Endothelial cell of umbilical vein (primary cell): ENCODE data around the gene ST8SIA2. TPM values are rescaled to one million over a fixed set of nuclear protein-coding genes. Genes with fewer than 3 reads are reported as not detected.

ENCODE experiments used
- polyA plus RNA-seq, 4 experiments: library from polyadenylated mRNA; depleted of rRNA in 3 of 4; stranded (reverse) in 3 of 4; unstranded in 1 of 4; fragments of >200 nt; gene quantifications; 2 replicates each; pipeline versions ENCODE4 v1.2.1 to v1.2.3, GENCODE V29; 2011 to 2012; ENCODE audit warnings: missing spikeins in 1 of 4
- small RNA-seq: library from RNA; depleted of rRNA; stranded (forward); fragments of <200 nt; gene quantifications from one replicate; pipeline ENCODE3, GENCODE V24; 2012; ENCODE audit warnings: low replicate concordance, low read depth; ENCODE audit not compliant: insufficient read depth, insufficient read length
- total RNA-seq: library from RNA; stranded (reverse); gene quantifications from 2 replicates; pipeline ENCODE4 v1.2.3, GENCODE V29; 2021

The ST8SIA2 gene
- total and polyA plus RNA-seq, 2 donors (not counting 3 experiments of a cell fraction or from before 2014, with no cell fraction given), result 0.35 to 0.46 TPM

Small RNA genes within 50 kb of the gene (small RNA-seq; reads per million reads assigned to genes)
- not detected for gene RF01233
